Panc1 (cell line): ENCODE results near the gene MCRIP2. TPM values are rescaled to one million over a fixed set of nuclear protein-coding genes. Genes with fewer than 3 reads are reported as not detected.

ENCODE experiments used
- ATAC-seq: fragments of 200-7000 bp; cut with Tn5 transposase; 2 replicates; pipeline ENCODE4 v1.9.1; 2020; ENCODE audit warnings: mild to moderate bottlenecking, moderate library complexity
- BruUV-seq: library from RNA; stranded (reverse); fragments of 400-500 nt; replicated peaks from 2 replicates; lab custom pipeline; 2021; lab: Mats Ljungman, UMichigan
- CTCF ChIA-PET: fragments of 300-600 bp; sonication (Branson Sonifier 250); formaldehyde crosslinking; loops from one replicate; lab custom pipeline; 2022; ENCODE audit warnings: antibody characterized with exemption; lab: Charles Lee
- POLR2A ChIA-PET: fragments of 300-600 bp; sonication (Branson Sonifier 250); formaldehyde crosslinking; loops from one replicate; lab custom pipeline; 2022; ENCODE audit warnings: antibody characterized with exemption; lab: Charles Lee
- DNase-seq: peaks from one replicate; pipeline ENCODE4 v3.0.0-alpha.2; 2010; ENCODE audit warnings: low read depth, low spot score
- H3K27ac ChIP-seq: 2 replicates; pipeline ENCODE4 v1.5.1; 2011; ENCODE audit warnings: mild to moderate bottlenecking, low read length, inconsistent platforms
- H3K27me3 ChIP-seq: fragments of 200-500 bp; sonication (Bioruptor generic); 2 replicates; pipeline ENCODE4 v1.6.0; 2014; ENCODE audit warnings: low read length, inconsistent platforms; ENCODE audit not compliant: control insufficient read depth, insufficient read depth
- H3K36me3 ChIP-seq: fragments of 200-500 bp; sonication (Bioruptor generic); 2 replicates; pipeline ENCODE4 v1.5.1; 2014; ENCODE audit warnings: inconsistent platforms, mild to moderate bottlenecking, low read length, moderate library complexity; ENCODE audit not compliant: control insufficient read depth, insufficient read depth
- H3K4me1 ChIP-seq: 2 replicates; pipeline ENCODE4 v1.5.1; 2011; ENCODE audit warnings: inconsistent platforms, mild to moderate bottlenecking, low read length, moderate library complexity; ENCODE audit not compliant: control insufficient read depth, insufficient read depth
- H3K4me3 ChIP-seq, 2 experiments: 2 replicates each; pipeline ENCODE4 v1.5.1; 2011 to 2012; ENCODE audit warnings: low read depth in 2 of 2, low read length in 2 of 2, mild to moderate bottlenecking in 2 of 2, inconsistent platforms in 1 of 2, moderate library complexity in 1 of 2
- H3K9me3 ChIP-seq: fragments of 200-500 bp; sonication (Bioruptor generic); 2 replicates; pipeline ENCODE4 v1.5.1; 2014; ENCODE audit warnings: low read depth, mild to moderate bottlenecking, inconsistent platforms, low read length, moderate library complexity; ENCODE audit not compliant: control insufficient read depth, insufficient read depth
- POLR2AphosphoS5 ChIP-seq: IDR thresholded peaks from 2 replicates; pipeline ENCODE4 v1.6.1; 2012; ENCODE audit warnings: mild to moderate bottlenecking, low read depth, low read length, moderate library complexity
- SIN3A ChIP-seq: IDR thresholded peaks from 2 replicates; pipeline ENCODE4 v1.6.1; 2012; ENCODE audit warnings: low read depth, mild to moderate bottlenecking, low read length, moderate library complexity, borderline replicate concordance; ENCODE audit not compliant: insufficient read depth
- TCF7L2 ChIP-seq: IDR thresholded peaks from 2 replicates; pipeline ENCODE4 v1.6.1; 2011; ENCODE audit warnings: mild to moderate bottlenecking, low read depth, low read length, inconsistent platforms
- in situ Hi-C: cut with HindIII; loops from 2 replicates; pipeline ENCODE4 v1.10.0; 2016; ENCODE audit warnings: low sequenced_read_pairs, low pct_unique_long_range_greater_than_20kb
- intact Hi-C: fragments of 100-400 bp; cut with micrococcal nuclease; formaldehyde crosslinking; loops from one replicate; pipeline ENCODE4 v1.10.0; 2022; ENCODE audit not compliant: unreplicated experiment
- total RNA-seq: library from RNA; stranded (reverse); gene quantifications from one replicate; pipeline ENCODE4 v1.2.1, GENCODE V29; 2021; ENCODE audit not compliant: unreplicated experiment
- TF ChIP-seq, protein P1 (sequence below): fragments of 450-650 bp; IDR thresholded peaks from 2 replicates; pipeline ENCODE4 v1.5.1; 2017; ENCODE audit warnings: mild to moderate bottlenecking
- TF ChIP-seq, protein P2 (sequence below), 2 experiments: IDR thresholded peaks; 2 replicates each; pipeline ENCODE4 v1.6.1; 2011 to 2012; ENCODE audit warnings: low read depth in 2 of 2, control low read depth in 1 of 2, low read length in 1 of 2, mild to moderate bottlenecking in 1 of 2, moderate library complexity in 1 of 2; ENCODE audit not compliant: insufficient read depth in 1 of 2

MCRIP2 gene
- total RNA-seq, 1 experiment from 2014 or later, result 91.6 TPM

DNA sequence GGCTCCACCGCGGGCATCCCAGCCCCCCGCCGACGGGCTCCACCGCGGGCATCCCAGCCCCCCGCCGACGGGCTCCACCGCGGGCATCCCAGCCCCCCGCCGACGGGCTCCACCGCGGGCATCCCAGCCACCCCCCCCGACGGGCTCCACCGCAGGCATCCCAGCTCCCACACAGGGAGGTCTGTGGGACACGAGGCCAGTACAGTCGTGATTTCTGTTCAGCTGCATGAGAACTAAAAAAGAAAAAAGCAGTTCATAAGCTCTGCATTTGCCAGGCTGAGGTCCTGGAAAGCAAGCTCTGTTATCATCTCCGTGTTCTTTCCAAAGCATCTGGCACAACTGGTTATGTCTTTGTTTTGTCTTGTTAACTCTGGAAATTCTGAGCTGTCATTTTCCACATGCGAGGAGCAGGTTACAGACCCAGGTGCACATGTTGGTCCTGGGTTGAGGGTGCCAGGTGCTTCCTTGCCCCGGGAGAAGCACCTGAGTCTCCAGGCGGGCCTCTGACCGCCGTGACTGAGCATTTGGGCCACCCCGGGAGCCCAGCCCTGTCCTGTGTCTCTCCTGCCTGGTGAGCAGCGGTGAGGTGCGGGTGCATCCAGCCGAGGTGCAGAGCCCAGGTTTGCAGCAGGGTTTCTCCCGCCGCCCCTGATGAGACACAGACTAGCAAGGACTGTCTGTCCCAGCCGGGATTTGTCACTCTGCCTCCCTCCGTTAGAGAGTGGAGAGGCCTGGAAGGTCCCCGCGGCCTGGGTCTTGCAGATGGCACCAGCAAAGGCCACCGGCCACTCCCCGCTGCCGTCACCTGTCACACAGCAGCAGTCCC, 20.7 kb upstream of the MCRIP2 start:
- ChIA-PET POLR2A (no interaction called here), CTCF (interaction anchor here (0.6 to 1.1 kb wide), 2 partner anchors 44 to 124 kb away, joined by 3 read pairs; no protein-coding TSS in a partner anchor)
- Histone ChIP-seq H3K9me3 (no peaks in the 10 kb centered on the region), H3K27me3 (no peaks in the 10 kb centered on the region), H3K27ac (no peak overlapping the region), H3K4me3 (no peak overlapping the region), H3K4me1 (peaks cover 40% of the 10 kb centered on the region), H3K36me3 (no peaks in the 10 kb centered on the region)
- BruUV-seq, result no TSS peak
- DNase-seq (no peak), ATAC-seq (no peak)
- intact Hi-C loops (no loop called here), in situ Hi-C loops (no loop called here)
- TF ChIP-seq, protein P1, sequence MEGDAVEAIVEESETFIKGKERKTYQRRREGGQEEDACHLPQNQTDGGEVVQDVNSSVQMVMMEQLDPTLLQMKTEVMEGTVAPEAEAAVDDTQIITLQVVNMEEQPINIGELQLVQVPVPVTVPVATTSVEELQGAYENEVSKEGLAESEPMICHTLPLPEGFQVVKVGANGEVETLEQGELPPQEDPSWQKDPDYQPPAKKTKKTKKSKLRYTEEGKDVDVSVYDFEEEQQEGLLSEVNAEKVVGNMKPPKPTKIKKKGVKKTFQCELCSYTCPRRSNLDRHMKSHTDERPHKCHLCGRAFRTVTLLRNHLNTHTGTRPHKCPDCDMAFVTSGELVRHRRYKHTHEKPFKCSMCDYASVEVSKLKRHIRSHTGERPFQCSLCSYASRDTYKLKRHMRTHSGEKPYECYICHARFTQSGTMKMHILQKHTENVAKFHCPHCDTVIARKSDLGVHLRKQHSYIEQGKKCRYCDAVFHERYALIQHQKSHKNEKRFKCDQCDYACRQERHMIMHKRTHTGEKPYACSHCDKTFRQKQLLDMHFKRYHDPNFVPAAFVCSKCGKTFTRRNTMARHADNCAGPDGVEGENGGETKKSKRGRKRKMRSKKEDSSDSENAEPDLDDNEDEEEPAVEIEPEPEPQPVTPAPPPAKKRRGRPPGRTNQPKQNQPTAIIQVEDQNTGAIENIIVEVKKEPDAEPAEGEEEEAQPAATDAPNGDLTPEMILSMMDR, result no peak
- TF ChIP-seq TCF7L2 (no peak), SIN3A (no peak), POLR2AphosphoS5 (no peak)
- TF ChIP-seq, protein P2, sequence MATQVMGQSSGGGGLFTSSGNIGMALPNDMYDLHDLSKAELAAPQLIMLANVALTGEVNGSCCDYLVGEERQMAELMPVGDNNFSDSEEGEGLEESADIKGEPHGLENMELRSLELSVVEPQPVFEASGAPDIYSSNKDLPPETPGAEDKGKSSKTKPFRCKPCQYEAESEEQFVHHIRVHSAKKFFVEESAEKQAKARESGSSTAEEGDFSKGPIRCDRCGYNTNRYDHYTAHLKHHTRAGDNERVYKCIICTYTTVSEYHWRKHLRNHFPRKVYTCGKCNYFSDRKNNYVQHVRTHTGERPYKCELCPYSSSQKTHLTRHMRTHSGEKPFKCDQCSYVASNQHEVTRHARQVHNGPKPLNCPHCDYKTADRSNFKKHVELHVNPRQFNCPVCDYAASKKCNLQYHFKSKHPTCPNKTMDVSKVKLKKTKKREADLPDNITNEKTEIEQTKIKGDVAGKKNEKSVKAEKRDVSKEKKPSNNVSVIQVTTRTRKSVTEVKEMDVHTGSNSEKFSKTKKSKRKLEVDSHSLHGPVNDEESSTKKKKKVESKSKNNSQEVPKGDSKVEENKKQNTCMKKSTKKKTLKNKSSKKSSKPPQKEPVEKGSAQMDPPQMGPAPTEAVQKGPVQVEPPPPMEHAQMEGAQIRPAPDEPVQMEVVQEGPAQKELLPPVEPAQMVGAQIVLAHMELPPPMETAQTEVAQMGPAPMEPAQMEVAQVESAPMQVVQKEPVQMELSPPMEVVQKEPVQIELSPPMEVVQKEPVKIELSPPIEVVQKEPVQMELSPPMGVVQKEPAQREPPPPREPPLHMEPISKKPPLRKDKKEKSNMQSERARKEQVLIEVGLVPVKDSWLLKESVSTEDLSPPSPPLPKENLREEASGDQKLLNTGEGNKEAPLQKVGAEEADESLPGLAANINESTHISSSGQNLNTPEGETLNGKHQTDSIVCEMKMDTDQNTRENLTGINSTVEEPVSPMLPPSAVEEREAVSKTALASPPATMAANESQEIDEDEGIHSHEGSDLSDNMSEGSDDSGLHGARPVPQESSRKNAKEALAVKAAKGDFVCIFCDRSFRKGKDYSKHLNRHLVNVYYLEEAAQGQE (IDR thresholded peaks at IDR 0.05; ENCODE audit: insufficient read depth in 1 of 2, low read depth in 2 of 2, low read length in 1 of 2), result no peak

DNA sequence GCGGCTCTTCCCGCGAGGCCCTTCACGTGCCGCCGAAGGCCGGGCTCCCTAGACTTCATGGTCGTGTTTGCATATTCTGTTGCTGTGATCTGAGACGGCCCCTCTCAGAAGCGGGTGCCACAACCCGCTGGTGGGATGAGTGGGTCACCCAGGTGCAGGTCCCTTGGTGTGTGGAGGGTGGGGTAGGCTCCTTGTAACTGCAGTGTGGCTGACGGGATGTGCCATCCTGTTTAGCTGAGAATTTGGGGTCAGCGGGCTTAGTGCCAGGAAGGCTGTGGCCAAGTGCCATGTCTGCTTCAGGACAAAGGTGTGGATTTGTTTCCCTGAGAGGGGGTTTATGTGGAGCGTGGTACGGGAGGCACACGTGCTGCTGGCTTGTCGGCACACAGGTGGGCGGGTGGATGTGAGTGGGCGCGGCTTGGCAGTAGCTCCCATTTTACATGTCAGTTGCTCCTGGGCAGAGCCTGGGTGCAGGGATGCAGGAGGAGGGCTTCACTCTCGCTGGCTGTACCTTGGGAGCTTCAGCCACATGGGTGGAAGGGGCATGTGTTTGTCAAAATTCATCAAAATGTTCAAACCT, 20.0 kb upstream of the MCRIP2 start:
- H3K9me3 ChIP-seq, result no peaks in the 10 kb centered on the region
- intact Hi-C loops (no loop called here), in situ Hi-C loops (no loop called here)
- TF ChIP-seq SIN3A (no peak), POLR2AphosphoS5 (no peak), TCF7L2 (no peak)
- TF ChIP-seq, protein P2 (IDR thresholded peaks at IDR 0.05; ENCODE audit: insufficient read depth in 1 of 2, low read depth in 2 of 2, low read length in 1 of 2), result no peak
- TF ChIP-seq, protein P1, result no peak
- peaks cover 47% of the 10 kb centered on the region for H3K4me1 ChIP-seq
- peak overlapping the region in 1 of 2 experiments; percentile 29; a peak in 2 of 4 replicates for H3K4me3 ChIP-seq
- ChIA-PET POLR2A (interaction anchor here (0.6 kb wide), 2 partner anchors 30 to 34 kb away, joined by 3 to 4 read pairs; no protein-coding TSS in a partner anchor), CTCF (interaction anchor here (1.1 kb wide), 1 partner anchor 44 kb away, joined by 3 read pairs; no protein-coding TSS in a partner anchor)
- DNase-seq (no peak), ATAC-seq (peak; percentile 52)
- H3K36me3 ChIP-seq, result no peaks in the 10 kb centered on the region
- H3K27me3 ChIP-seq, result no peaks in the 10 kb centered on the region
- no TSS peak for BruUV-seq
- no peak overlapping the region; the same call in 1 of the 2 replicates for H3K27ac ChIP-seq
